ENCODE results near the gene TMEM125.

GRCh38 chr1:43304314-43304681 is 34.5 kb downstream of the TMEM125 start:
- TF ChIP-seq CTCF (IDR thresholded peaks at IDR 0.05) (no peak), POLR2A (IDR thresholded peaks at IDR 0.05) (no peak)

Measured in esophagus squamous epithelium (tissue), 4 donors.